K562 (cell line): Measurements from ENCODE around the gene CREB3L4. TPM values are rescaled to one million over a fixed set of nuclear protein-coding genes. Genes with fewer than 3 reads are reported as not detected.

Experiments
- CCNT2 ChIP-seq: IDR thresholded peaks from 2 replicates; pipeline ENCODE4 v1.6.1; 2011; ENCODE audit warnings: borderline replicate concordance, low read depth, mild to moderate bottlenecking, moderate library complexity, mixed read lengths, low read length; ENCODE audit not compliant: insufficient read length; ENCODE audit errors: extremely low read depth
- CXXC5 ChIP-seq: fragments of 250-450 bp; sonication (Bioruptor Pico); IDR thresholded peaks from 2 replicates; pipeline ENCODE4 v1.8.0; 2022; ENCODE audit warnings: inconsistent platforms, mild to moderate bottlenecking, moderate library complexity
- GABPB1 ChIP-seq: sonication (generic); formaldehyde crosslinking; IDR thresholded peaks from 2 replicates; pipeline ENCODE4 v1.8.0; 2022; ENCODE audit warnings: mild to moderate bottlenecking, missing genetic modification reagents
- KLF6 ChIP-seq: fragments of 250-450 bp; sonication (Bioruptor Pico); IDR thresholded peaks from 2 replicates; pipeline ENCODE4 v1.4.0; 2020; ENCODE audit warnings: mild to moderate bottlenecking, moderate library complexity, borderline replicate concordance
- PML ChIP-seq: IDR thresholded peaks from 2 replicates; pipeline ENCODE4 v1.6.1; 2012; ENCODE audit warnings: low read length, inconsistent platforms
- TCF7 ChIP-seq: sonication (generic); IDR thresholded peaks from 2 replicates; pipeline ENCODE4 v1.6.1; 2016; ENCODE audit warnings: antibody characterized with exemption, borderline replicate concordance
- ZFP36 ChIP-seq: fragments of 150-350 bp; IDR thresholded peaks from 2 replicates; pipeline ENCODE4 v1.6.1; 2018; ENCODE audit warnings: low read length, low read depth; ENCODE audit not compliant: partially characterized antibody
- ZNF232 ChIP-seq: sonication (generic); formaldehyde crosslinking; IDR thresholded peaks from 2 replicates; pipeline ENCODE4 v1.8.0; 2022; ENCODE audit warnings: mild to moderate bottlenecking, missing genetic modification reagents
- polyA plus RNA-seq, 8 experiments: library from polyadenylated mRNA; depleted of rRNA in 4 of 8; stranded (reverse) in 5 of 8; unstranded in 3 of 8; fragments of >200 nt; fragmentation: Nextera tagmentation in 2 of 8; fragmentation: Illumina TruSeq in 1 of 8; extraction: Ambion mirVana in 2 of 8; extraction: Trizol in 1 of 8; gene quantifications; 2 replicates each; pipeline versions ENCODE4 v1.2.1 to v1.2.3, GENCODE V29; 2011 to 2014; ENCODE audit warnings: inconsistent platforms in 1 of 8, missing spikeins in 1 of 8
- total RNA-seq, 7 experiments: library from RNA; depleted of rRNA in 6 of 7; stranded (reverse); fragments of >200 nt in 6 of 7; fragmentation: Illumina TruSeq in 2 of 7; extraction: Trizol in 2 of 7; gene quantifications; 2 replicates each; pipeline versions ENCODE4 v1.2.1 to v1.2.3, GENCODE V29; 2011 to 2021; ENCODE audit warnings: low replicate concordance in 1 of 7
- TF ChIP-seq, protein P1 (sequence below): fragments of 450-650 bp; IDR thresholded peaks from 2 replicates; pipeline ENCODE4 v1.7.1; 2018; ENCODE audit warnings: mild to moderate bottlenecking, low read depth; ENCODE audit not compliant: partially characterized antibody
- TF ChIP-seq, protein P2 (sequence below), 3 experiments: fragments of 200-800 bp in 1 of 3; sonication (Bioruptor generic) in 1 of 3; sonication (generic) in 1 of 3; formaldehyde crosslinking in 1 of 3; IDR thresholded peaks; 2 replicates each; pipeline versions ENCODE4 v1.6.1 to v1.8.0; 2016 to 2022; ENCODE audit warnings: mild to moderate bottlenecking in 2 of 3, missing compliant biosample characterization in 2 of 3, missing genetic modification characterization in 2 of 3, missing genetic modification reagents in 1 of 3

Gene CREB3L4
- total and polyA plus RNA-seq, 9 of the 15 experiments (the other 6 are each of a cell fraction or from before 2014, with no cell fraction given), result 9.9 to 18.6 (median 13.9) TPM

DNA sequence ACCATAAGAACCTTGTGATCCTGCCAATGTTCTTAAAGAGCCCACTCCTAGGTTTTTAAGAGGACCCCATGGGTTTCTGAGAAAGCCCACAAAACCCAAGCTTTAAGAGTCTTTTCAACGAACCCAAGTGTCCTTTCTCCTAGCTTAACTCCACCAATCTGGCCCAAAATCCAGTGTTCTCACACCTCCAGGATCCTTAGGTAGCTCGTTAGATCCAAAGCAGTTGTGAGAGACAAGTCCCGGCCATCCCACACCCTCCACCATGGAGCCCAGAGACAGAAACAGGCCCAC, 22.9 kb upstream of the CREB3L4 start (continued):
- TF ChIP-seq, protein P1, sequence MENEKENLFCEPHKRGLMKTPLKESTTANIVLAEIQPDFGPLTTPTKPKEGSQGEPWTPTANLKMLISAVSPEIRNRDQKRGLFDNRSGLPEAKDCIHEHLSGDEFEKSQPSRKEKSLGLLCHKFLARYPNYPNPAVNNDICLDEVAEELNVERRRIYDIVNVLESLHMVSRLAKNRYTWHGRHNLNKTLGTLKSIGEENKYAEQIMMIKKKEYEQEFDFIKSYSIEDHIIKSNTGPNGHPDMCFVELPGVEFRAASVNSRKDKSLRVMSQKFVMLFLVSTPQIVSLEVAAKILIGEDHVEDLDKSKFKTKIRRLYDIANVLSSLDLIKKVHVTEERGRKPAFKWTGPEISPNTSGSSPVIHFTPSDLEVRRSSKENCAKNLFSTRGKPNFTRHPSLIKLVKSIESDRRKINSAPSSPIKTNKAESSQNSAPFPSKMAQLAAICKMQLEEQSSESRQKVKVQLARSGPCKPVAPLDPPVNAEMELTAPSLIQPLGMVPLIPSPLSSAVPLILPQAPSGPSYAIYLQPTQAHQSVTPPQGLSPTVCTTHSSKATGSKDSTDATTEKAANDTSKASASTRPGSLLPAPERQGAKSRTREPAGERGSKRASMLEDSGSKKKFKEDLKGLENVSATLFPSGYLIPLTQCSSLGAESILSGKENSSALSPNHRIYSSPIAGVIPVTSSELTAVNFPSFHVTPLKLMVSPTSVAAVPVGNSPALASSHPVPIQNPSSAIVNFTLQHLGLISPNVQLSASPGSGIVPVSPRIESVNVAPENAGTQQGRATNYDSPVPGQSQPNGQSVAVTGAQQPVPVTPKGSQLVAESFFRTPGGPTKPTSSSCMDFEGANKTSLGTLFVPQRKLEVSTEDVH, result peak; percentile 14
- TF ChIP-seq ZFP36, result no peak
- no peak for TF ChIP-seq CXXC5
- TF ChIP-seq TCF7, result no peak
- TF ChIP-seq CCNT2, result no peak
- TF ChIP-seq, protein P2, sequence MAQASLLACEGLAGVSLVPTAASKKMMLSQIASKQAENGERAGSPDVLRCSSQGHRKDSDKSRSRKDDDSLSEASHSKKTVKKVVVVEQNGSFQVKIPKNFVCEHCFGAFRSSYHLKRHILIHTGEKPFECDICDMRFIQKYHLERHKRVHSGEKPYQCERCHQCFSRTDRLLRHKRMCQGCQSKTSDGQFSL (CRISPR knock-in tag; IDR thresholded peaks at IDR 0.05), result no peak
- TF ChIP-seq, protein P2 (tag; IDR thresholded peaks at IDR 0.05), result no peak
- TF ChIP-seq KLF6, result no peak
- TF ChIP-seq PML, result 0 out of 2 replicates have a peak, but pooled peaks have one; percentile 2
- TF ChIP-seq ZNF232 (CRISPR knock-in tag), result no peak
- 0 out of 2 replicates have a peak, but pooled peaks have one; percentile 28 for TF ChIP-seq GABPB1 (CRISPR knock-in tag)
- TF ChIP-seq, all 486 proteins: peak for 5
